ENCODE measurements around the gene LKAAEAR1.

The LKAAEAR1 gene

DNA sequence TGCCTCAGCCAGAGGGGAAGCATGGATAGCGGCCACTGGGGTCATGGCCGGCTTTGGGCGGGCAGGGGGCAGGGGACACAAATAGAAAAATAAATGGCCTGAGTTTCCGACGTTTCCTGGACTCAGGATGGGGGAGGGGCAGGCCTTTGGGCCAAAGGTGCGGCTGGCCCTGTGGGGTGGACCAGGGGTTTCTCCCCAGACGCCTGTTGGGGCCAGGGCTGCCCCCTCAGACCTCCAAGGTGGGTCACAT is 27.6 kb downstream of the LKAAEAR1 start:
- Mint-ChIP-seq H3K9me3 (no peaks in the 10 kb centered on the region), H3K27ac (no peak overlapping the region), H3K27me3 (peaks cover 17 to 35% of the 10 kb centered on the region in 2 donors), H3K4me1 (ENCODE audit: low read depth in 2 of 2) (peaks cover 10 to 18% of the 10 kb centered on the region in 2 donors), H3K36me3 (ENCODE audit: insufficient read depth) (peaks cover 4% of the 10 kb centered on the region), H3K4me3 (no peak overlapping the region)
- DNase-seq (no peak), ATAC-seq (replicated peaks) (no peak)

DNA sequence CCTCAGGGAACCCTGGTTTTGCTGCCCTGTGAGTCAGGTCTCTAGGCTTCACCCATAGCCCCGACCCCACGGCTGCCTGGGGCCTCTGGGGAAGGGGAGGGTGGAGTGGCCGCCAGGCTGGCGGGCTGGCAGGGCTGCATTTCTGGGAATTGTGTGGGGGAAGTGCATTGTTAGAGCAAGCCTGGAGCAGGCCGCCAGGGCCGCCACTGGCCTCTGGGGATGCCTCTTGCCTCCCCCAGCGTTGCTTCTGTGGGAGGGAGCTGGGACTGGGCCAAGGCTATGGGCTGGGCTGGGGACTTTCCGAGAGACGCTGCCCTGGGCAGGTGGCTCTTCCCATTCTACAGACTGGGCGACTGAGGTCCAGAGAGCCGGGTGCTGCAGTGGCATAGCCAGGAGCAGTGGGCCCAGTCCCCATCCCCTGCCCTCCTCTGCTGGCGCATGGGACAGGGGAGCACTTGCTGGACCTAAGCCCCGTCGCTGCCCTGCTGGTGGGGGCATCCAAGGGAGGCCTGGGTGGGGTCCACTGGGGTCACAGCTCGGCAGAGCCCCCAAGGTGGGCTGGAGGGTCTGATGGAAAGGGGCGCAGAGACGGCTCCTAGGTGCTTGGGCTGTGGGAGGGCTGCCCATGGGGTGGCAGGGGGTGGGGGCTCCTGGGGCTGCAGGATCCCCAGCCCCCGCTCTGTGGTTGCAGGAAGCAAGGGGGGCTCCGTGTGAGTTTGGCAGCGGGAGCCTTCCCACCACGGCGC is 28.1 kb downstream of the LKAAEAR1 start:
- no peak overlapping the region for H3K27ac Mint-ChIP-seq
- DNase-seq (no peak), ATAC-seq (replicated peaks) (no peak)
- H3K4me3 Mint-ChIP-seq, result no peak overlapping the region
- peaks cover 22 to 40% of the 10 kb centered on the region in 2 donors for H3K27me3 Mint-ChIP-seq
- peaks cover 10 to 18% of the 10 kb centered on the region in 2 donors for H3K4me1 Mint-ChIP-seq (ENCODE audit: low read depth in 2 of 2)
- peaks cover 4% of the 10 kb centered on the region for H3K36me3 Mint-ChIP-seq (ENCODE audit: insufficient read depth)
- no peaks in the 10 kb centered on the region for H3K9me3 Mint-ChIP-seq

DNA sequence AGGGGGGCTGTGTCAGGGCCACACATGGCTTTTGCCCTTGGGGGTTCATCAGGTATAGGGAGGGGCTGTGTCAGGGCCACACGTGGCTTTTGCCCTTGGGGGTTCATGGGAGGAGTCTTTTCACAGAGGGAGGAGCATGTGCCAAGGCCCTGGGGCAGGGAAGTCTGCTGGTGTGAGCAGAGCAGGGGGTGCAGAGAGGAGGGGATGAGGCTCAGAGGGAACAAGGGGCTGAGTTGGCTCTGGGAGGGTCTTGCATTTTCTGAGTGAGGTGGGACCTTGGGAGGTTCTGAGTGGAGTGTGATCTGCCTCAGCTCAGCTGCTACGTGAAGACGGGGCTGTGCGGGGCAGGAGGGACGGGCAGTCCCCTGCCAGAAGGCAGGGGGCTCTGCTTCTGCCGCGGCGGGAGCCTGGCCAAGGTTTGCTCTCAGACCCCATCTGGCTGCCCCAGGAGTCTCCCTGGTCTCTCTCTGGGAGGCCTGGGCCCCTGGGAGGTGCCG is 28.8 kb downstream of the LKAAEAR1 start:
- DNase-seq (no peak), ATAC-seq (replicated peaks) (no peak)
- peaks cover 27 to 46% of the 10 kb centered on the region in 2 donors for H3K27me3 Mint-ChIP-seq
- H3K4me1 Mint-ChIP-seq (ENCODE audit: low read depth in 2 of 2), result peaks cover 10 to 18% of the 10 kb centered on the region in 2 donors
- no peak overlapping the region for H3K4me3 Mint-ChIP-seq
- H3K27ac Mint-ChIP-seq, result no peak overlapping the region
- H3K9me3 Mint-ChIP-seq, result no peaks in the 10 kb centered on the region
- H3K36me3 Mint-ChIP-seq (ENCODE audit: insufficient read depth), result peaks cover 4% of the 10 kb centered on the region

DNA sequence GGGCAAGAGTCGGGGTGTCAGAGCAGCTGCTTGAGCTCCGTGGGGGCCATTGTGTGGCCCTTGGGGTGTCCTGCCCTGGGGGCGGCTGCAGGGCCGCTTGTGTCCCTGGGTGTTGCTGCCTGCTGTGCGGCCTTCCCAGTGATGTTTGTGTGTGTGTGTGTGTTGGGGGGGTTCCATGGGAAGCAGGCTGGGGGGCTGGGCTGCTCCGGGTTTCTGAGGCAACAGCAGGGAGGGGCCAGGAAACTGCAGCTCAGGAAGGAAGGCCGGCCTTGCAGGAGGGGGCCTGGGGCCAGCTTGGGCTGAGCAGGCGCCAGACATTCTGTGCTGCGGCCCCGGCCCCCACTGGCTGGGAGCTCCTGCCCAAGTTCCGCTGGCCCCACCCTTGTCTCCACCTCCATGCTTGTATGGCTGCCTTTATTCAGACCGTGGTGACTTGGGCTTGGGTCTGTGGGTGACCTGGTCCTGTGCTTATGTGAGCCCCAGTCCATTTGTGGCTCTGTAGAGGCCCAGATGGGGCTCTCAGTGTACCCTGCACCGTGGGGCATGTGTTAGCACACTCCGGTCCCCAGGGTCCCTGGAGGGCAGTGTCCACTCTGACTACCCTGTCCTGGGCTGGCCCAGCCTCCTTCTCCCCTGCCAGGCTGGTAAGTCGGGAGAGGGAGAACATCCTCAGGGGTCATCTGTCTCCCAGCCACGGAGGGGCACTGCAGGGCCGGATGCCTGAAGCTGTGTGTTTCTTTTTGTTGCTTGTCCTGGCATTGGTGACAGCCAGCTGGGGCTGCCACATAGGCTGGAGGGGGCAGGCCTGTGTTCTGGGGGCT is 30.1 kb downstream of the LKAAEAR1 start:
- H3K36me3 Mint-ChIP-seq (ENCODE audit: insufficient read depth), result no peaks in the 10 kb centered on the region
- DNase-seq, result no peak
- no peak overlapping the region for H3K27ac Mint-ChIP-seq
- no peak for ATAC-seq (replicated peaks)
- H3K4me1 Mint-ChIP-seq (ENCODE audit: low read depth in 2 of 2), result peaks cover 5 to 16% of the 10 kb centered on the region in 2 donors
- H3K27me3 Mint-ChIP-seq, result peaks cover 27 to 52% of the 10 kb centered on the region in 2 donors
- H3K4me3 Mint-ChIP-seq, result no peak overlapping the region
- H3K9me3 Mint-ChIP-seq, result no peaks in the 10 kb centered on the region

DNA sequence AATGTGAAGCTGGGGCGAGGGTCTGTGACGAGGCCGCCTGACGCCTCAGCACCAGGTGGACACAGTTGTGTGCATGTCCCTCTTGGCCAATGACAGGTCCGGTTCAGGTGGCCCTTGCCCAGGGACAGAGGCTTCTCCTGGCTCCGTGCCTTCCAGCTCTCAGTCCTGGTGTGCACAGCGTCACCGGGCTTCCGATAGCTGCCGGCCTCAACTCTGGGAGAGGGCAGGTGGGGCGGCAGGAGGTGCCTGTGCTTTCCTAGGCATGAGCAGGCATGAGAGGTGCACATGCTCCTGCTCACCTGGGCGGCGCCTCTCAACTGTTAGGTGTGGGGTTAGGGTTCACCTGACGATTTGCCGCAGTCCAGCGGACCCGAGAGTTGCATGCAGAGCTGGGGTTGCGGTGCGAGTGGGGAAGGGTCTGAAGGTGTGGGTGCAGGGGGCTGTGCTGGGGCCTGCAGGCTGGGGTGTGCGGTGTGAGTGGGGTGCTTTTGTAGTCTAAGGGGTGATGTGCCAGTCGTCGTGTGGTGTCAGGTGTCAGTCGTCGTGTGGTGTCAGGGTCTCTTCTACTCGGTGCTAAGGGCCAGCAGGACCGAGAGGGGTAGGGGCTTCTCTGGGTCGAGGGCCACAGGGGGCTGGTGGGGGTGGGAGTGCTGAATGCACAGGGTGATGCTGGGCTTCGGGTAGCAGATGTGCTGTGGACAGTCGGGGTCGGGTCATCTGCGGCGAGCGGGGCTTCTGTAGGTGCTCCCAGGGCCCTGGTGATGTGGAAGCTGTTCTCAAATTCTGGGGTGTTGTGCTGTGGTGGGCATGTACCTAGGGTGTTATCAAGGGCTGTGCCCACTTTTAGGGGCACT is 31.0 kb downstream of the LKAAEAR1 start:
- H3K9me3 Mint-ChIP-seq, result no peaks in the 10 kb centered on the region
- H3K27ac Mint-ChIP-seq, result no peak overlapping the region
- H3K4me3 Mint-ChIP-seq, result no peak overlapping the region
- DNase-seq (no peak), ATAC-seq (replicated peaks) (no peak)
- peaks cover 2 to 13% of the 10 kb centered on the region in 2 donors for H3K4me1 Mint-ChIP-seq (ENCODE audit: low read depth in 2 of 2)
- H3K27me3 Mint-ChIP-seq, result peaks cover 27 to 52% of the 10 kb centered on the region in 2 donors
- no peaks in the 10 kb centered on the region for H3K36me3 Mint-ChIP-seq (ENCODE audit: insufficient read depth)

DNA sequence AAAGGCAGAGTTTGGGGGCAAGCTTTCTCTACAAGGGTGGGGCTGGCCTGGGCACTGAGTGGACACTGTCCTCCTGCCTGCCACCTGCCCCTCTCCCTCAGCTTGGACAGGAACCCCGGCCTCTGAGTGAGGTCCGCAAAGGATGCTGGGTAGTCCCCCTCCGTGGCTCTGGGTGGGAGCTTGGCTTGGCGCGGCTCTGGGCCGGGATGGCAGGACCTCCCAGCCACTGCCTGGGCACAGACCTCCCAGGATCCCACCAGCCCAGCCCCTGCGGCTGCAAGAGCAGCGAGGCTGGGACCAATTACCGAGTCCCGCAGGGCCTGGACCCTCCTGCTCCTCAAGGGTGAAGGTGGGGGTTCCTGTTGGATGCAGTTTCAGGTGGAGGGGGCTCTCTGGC is 31.9 kb downstream of the LKAAEAR1 start:
- DNase-seq, result no peak
- Mint-ChIP-seq H3K27me3 (peaks cover 29 to 58% of the 10 kb centered on the region in 2 donors), H3K27ac (no peak overlapping the region), H3K9me3 (no peaks in the 10 kb centered on the region), H3K4me3 (no peak overlapping the region), H3K36me3 (ENCODE audit: insufficient read depth) (no peaks in the 10 kb centered on the region), H3K4me1 (ENCODE audit: low read depth in 2 of 2) (peaks cover 0 to 10% of the 10 kb centered on the region in 2 donors)
- no peak for ATAC-seq (replicated peaks)

DNA sequence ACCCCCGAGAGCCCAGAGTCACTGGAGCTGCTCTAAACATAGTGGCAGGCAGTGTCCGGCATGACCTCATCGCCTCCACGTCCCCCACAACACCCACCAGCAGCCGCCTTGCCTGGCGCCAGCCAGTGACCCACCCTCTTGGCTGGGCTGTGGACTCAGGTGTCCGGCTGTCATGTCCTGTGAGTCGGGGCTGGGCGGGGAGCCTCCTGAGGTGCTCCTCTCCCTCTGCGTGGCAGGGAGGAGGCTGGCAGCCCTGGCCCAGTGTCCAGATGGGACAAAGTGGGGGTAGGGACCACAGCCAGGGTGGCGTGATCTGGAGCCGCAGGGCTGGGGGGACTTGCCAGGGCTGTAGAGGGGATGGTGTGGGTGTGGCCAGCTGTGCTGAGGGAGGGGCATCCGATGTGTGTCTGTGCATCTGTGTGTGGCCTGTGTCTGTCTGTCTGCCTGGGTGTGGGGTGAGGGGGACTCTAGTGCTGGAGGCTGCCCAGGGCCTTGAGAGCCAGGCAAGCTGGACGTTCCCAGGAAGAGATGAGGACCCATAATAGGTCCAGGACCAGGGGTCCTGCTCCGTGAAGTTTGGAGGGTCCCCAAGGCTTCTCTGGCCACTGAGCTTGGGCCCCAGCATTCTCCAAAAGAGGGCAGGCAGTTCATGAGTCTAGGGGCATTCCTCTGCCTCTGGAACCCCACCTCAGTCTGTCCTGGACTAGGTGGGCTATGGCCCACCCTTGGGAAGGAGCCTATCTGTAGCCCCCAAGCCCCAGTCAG is 32.5 kb downstream of the LKAAEAR1 start:
- Mint-ChIP-seq H3K36me3 (ENCODE audit: insufficient read depth) (peaks cover 2% of the 10 kb centered on the region), H3K9me3 (no peaks in the 10 kb centered on the region), H3K27ac (no peak overlapping the region), H3K27me3 (peaks cover 35 to 64% of the 10 kb centered on the region in 2 donors), H3K4me1 (ENCODE audit: low read depth in 2 of 2) (peaks cover 0 to 10% of the 10 kb centered on the region in 2 donors), H3K4me3 (no peak overlapping the region)
- no peak for DNase-seq
- no peak for ATAC-seq (replicated peaks)

DNA sequence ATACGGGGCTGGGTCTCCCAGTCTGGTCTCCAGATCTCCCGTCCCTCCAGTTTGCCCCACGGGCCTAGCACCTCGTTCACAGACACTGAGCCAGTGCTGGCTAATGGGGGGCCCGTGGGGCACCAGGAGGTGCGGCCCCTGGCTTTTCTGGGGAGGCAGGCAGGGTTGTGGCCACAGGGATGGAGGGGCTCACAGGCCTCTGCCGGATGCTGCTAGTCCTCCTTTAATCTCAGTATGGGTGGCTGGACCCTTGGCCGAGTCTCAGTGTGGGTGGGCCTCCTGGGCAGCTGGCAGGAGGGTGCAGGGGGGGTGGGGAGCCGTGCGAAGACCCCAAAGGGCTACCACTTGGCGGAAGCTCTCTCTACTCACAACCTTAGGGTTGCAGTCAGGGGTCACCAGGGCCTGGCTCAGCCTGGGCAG is 33.2 kb downstream of the LKAAEAR1 start:
- Mint-ChIP-seq H3K27me3 (peaks cover 42 to 71% of the 10 kb centered on the region in 2 donors), H3K4me1 (ENCODE audit: low read depth in 2 of 2) (peaks cover under 1 to 12% of the 10 kb centered on the region in 2 donors), H3K4me3 (no peak overlapping the region), H3K9me3 (no peaks in the 10 kb centered on the region), H3K27ac (no peak overlapping the region), H3K36me3 (ENCODE audit: insufficient read depth) (peaks cover 5% of the 10 kb centered on the region)
- DNase-seq, result no peak
- no peak for ATAC-seq (replicated peaks)

DNA sequence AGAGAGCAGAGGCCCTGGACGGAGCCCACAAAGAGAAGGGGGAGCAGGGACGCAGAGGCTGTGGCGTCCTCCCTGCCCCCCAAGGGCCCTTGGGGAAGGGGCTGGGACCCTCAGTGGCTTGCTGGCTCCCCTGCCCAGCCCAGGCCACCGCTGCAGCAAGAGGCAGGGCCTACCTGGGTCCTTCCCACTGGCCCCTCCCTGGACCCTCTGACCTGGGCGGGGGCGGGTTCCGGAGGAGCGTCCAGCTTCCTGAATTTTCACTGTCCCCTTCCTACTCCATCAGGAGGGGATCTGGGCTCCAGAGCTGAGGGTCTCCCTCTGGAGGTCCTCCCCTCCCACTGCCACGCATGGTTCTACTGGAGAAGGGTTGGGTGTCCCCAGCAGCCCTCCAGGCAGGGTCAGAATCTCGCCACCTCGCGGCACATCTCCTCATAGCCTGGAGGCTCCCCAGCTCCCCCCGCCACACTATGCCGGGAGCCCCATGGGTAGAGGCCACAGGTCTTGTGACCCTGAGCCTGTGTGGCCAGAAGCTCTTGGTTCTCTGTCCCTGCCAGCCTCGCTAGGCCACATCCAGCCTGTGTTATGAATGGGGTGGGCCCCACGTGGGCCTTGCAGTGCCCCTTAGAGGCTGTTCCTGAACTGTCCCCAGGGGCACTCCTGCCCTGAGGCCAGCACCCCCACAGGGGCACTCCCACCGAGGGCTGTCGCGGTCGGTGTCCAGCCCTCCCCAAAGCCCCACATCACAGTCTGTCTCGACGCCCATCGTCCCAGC is 33.8 kb downstream of the LKAAEAR1 start:
- Mint-ChIP-seq H3K36me3 (ENCODE audit: insufficient read depth) (peaks cover 5% of the 10 kb centered on the region), H3K4me1 (ENCODE audit: low read depth in 2 of 2) (peaks cover 5 to 14% of the 10 kb centered on the region in 2 donors), H3K27me3 (peaks cover 46 to 75% of the 10 kb centered on the region in 2 donors), H3K27ac (no peak overlapping the region), H3K9me3 (no peaks in the 10 kb centered on the region), H3K4me3 (peak overlapping the region; percentile 10 to 23)
- DNase-seq, result no peak
- ATAC-seq (replicated peaks), result no peak

DNA sequence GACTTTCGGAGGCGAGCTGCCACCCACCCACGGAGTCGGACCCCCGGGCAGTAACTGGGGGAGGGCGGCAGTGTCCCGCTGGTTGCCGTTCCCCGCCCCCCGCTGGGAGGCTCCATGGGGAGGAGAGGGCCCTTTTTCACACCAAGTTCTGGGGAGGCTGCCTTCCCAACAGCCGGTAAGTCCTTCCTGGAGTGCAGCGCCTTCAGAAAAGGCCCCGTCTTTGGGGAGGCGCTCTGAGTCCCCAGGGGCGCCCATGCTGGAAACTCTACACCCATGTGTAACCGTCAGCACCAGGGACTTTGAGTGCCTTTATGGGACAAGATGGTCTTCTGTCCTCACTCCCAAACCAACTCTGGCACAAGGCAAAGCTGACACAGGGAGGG is 34.3 kb downstream of the LKAAEAR1 start:
- H3K4me1 Mint-ChIP-seq (ENCODE audit: low read depth in 2 of 2), result peaks cover 5 to 13% of the 10 kb centered on the region in 2 donors
- H3K27me3 Mint-ChIP-seq, result peaks cover 46 to 75% of the 10 kb centered on the region in 2 donors

DNA sequence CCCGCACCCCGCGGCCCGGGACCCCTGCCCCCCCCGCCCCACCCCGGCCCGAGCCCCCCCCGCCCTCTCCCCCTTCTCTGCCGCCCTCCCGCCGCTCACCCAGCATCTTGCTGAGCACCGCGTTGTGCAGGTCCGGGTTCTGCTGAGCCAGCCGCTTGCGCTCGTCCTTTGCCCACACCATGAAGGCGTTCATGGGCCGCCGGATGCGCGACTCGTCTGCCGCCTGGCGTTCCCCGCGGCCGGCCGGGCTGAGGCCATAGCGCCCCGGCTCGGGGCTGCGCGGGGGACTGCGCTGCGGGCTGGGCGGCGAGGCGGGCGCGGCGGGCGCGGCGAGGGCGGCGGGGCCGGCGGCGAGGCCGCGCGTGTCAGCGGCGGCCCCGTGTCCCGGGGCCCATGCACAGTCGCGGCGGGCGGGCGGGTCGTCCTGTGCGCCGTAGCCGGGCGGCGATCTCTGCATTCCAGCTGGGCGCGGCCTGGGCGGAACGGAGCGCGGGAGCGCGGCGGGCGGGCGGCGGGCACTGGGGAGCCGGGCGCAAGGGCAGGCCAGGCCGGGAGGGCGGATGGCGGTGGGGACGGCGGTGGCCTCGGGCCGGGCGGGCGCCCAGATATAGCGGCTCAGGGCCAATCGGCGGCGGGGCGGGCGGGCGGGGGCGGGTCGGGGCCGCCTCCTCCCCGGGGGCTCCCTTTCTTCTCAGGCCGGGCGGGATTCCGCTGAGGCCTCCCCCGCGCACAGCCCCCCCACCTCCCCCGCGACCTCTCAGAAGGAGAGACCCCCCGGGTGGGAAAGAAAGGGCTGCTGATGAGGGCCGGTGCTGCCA is 34.9 kb downstream of the LKAAEAR1 start, which contains the start of gene SOX18:
TSS of gene SOX18 (minus strand) at position 580 of the 818 bp plus-strand sequence. CDS start at position 457, 123 bp downstream.
- no peak within 1 kb of the TSS for H3K27ac Mint-ChIP-seq
- peaks cover 46 to 79% of the 10 kb centered on the region in 2 donors for H3K27me3 Mint-ChIP-seq
- H3K4me3 Mint-ChIP-seq, result peak within 1 kb of the TSS; percentile 37 to 64
- no peaks in the 10 kb centered on the region for H3K9me3 Mint-ChIP-seq
- ATAC-seq (replicated peaks) (peak; percentile 69), DNase-seq (no peak)
- H3K4me1 Mint-ChIP-seq (ENCODE audit: low read depth in 2 of 2), result peaks cover 9 to 17% of the 10 kb centered on the region in 2 donors
- H3K36me3 Mint-ChIP-seq (ENCODE audit: insufficient read depth), result peaks cover 5% of the 10 kb centered on the region

More for the DNA sequence above, 34.3 kb downstream of the LKAAEAR1 start:
- no peak for ATAC-seq (replicated peaks)
- DNase-seq, result no peak
- peaks cover 5% of the 10 kb centered on the region for H3K36me3 Mint-ChIP-seq (ENCODE audit: insufficient read depth)
- H3K4me3 Mint-ChIP-seq, result peak overlapping the region in 1 of 2 donors; percentile 59
- no peak overlapping the region for H3K27ac Mint-ChIP-seq
- no peaks in the 10 kb centered on the region for H3K9me3 Mint-ChIP-seq
